ENCODE results near the gene TIMM10. TPM values are rescaled to one million over a fixed set of nuclear protein-coding genes. Genes with fewer than 3 reads are reported as not detected.

TIMM10 gene
- total RNA-seq, 1 experiment from 2014 or later, result 118 TPM

DNA sequence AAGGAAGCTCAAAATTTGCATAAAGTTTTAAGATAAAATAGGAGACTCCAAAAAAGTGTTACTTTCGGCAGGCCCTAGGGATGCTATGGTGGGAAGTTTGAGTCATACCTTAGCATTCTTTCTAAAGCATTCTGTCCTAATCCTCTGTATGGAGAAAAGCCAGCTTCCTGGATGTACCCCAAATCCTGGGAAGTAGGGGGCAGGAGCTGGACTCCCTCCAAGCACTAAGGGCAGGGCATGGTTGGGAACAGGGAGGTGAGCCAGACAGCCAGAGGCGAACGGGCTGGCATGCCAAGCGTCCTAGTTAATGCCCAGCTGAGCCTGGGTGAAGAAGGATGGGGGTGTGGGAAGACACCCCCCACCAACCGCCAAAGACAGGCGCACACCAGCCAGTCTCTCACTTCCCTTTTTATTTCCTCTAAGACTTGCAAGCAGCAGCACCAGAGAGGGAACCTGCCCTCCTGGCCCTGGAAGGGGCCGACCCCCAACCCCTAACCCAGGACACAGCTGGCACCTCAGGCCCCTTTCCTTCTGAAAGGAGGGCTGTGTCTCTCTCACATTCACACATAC, 46.3 kb downstream of the TIMM10 start:
- DNase-seq (ENCODE audit: low spot score), result no peak

DNA sequence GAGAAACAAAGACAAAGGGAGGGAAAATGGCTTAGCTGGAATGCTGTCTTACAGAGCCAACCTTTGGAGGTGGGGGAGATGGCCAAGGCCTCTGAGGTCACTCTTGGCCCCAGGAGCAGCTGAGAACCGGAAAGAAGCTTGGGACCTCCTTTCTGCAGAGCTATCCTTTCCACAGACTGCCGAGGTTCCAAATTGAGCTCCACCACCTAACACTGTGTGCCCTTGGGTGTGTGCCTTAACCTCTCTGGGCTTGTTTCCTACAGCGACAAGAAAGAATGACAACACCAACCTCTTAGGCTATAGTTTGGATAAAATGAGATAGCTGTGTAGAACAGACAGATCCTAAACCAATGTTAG, 47.0 kb downstream of the TIMM10 start:
- DNase-seq (ENCODE audit: low spot score), result no peak

DNA sequence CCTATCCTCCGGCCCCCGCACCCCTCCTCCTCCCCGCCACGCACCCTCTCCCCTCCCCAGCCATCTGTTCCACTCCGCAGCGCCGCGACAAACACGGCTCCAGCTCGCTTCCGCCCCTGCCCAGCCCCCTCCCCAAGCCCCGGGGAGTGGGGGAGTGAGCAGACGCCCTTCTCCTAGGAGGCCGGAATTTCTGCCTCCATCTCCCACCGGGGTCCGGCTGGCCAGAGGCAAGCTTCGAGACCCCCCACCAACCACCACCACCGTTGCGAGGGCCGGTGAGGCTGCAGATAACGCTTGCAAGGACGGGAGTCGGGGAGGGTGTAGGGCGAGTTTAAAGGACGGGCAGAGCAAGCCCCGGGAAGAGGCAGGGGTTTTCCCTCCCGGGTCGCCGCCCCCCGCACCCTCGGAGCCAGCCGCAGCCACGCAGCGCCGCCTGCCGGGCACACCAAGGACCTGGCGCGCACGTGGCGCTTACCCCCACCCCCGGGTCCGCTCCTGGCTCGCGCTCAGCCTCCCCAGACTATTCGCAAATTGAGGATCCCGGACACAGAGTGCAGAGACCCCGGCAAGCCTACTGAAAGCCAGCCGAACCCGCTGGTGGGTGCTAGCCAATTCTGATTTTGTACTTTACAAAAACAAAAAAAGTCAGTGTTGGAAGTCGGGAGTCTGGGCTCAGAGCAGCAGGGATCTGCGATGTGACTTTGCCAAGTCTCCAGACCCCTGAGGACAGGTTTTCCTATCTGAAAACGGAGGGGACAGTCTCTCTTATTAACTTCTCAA, 47.6 kb downstream of the TIMM10 start:
- no peak for DNase-seq (ENCODE audit: low spot score)

DNA sequence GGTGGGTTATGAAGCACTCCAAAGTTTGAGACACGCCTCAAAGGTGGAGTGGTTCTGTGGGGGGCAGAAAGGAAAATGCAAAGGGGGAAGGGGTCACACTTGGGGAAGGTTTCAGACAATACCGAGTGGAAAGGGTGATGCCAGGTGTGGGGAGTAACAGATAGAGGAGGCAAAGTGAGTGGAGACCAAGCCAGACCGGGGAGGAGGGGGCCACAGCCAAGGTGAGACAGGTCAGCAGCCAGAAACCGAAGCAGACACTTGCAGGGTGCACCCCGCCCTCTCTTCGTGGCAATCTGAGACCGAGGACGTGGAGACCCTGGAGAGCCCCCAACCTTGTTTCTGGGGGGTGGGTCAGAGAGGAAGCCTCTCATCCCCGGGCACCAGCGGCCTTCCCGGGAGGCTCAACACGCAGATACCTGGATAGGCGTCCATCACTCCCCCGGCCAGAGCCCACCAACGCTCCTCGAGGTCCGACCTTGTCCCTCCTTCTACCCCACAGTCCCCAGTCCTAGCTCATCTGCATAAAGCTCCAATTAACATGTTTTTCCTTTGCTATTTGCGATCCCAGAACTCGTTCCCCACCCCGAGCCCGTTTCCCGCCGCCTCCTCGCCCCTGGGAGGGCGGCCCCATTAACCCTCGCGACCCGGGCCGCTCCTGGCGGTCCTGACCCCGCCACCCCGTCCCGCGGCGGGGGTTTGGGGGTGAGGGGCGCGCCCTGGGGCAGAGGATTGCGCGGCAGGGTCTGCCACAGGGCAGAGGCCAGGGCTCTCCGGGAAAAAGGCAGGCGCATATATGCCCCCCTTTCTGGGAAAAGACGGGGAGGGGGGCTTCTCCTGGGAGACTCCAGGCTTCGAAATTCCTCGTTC, 48.4 kb downstream of the TIMM10 start:
- no peak for DNase-seq (ENCODE audit: low spot score)

DNA sequence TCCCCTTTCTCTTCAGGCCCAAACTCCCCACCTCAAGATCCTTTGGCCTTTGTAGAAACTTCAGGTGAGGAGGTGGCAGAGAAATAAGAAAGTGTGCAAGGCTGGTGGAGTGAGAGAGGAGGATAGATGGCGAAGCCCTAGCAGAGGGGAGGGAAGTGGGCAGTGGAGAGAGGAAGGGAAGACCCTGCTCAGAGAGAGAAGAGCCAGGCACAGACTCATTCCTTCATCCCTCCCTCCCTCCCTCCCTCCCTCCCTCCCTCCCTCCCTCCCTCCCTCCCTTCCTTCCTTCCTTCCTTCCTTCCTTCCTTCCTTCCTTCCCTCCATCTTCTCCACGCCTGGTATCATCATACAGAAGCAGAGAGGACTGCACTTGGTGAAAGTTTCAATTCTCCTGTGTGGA, 49.2 kb downstream of the TIMM10 start:
- no peak for DNase-seq (ENCODE audit: low spot score)

DNA sequence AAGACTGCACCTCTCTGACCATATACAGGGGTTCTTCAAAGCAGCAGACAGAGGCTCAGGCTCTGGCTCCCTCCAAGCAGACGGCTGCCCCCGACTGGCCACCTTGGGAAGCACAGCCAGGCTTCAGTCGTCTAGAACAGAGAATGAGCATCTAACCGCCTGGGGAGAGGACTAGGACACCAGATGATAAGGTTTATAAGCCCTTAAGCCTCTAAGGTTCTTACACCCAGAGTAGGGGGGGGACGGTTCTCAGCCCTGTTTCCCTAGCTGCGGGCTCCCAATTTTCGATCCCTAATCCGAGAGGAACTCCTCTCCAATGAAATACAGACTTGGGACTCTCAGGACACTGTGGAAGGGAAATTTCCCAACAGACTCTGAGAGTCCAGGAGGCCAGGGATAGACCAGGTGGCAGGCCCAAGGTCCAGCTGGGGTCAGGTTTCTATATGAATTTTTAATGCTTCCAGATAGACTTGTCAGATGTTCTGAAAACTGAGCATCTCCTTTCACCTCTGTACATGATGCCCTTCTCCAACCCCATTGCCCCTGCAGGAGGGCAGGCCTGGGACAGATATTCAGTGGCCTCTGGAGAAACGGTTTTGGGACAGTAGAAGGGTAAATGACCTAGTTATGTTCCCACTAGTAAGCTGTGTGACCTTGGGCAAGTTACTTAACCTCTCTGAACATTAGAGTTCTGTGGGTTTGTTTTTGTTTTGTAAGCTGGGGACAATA, 50.0 kb downstream of the TIMM10 start:
- DNase-seq (ENCODE audit: low spot score), result peak; percentile 42

DNA sequence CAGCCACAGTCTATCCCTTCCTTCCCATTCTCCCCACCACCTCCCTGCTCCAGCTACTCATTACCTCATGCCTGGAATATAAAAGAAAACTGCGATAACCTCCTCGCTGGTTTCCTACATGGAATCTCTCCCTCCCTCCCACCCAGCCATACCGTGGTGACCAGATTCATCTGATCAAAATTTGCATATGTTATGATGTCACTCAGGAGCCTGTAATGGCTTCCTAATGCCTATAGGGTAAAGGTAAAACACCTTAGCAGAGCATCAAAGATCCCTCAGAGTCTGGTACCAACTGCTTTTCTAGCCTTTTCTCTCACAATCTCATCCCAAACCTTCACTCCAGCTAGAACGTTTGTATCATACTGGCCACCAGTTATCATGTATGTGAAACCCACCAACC, 50.6 kb downstream of the TIMM10 start:
- DNase-seq (ENCODE audit: low spot score), result no peak

- DNase-seq (ENCODE audit: low spot score), result no peak
Measured at GRCh38 chr11:57479021-57479663, 51.4 kb downstream of the TIMM10 start.

Other genes with a start within 250 kb of the TIMM10 start
- 12.6 and 18.2 TPM in 2 replicates for gene TNKS1BP1, start 205.8 kb downstream of the TIMM10 start, total RNA-seq (2014; rRNA removed; shearing (Covaris generic))
- 123 and 145 TPM in 2 replicates for gene SSRP1, start 194.9 kb downstream of the TIMM10 start, total RNA-seq (2014; rRNA removed; shearing (Covaris generic))
- not detected in 2 replicates for gene P2RX3, start 192.4 kb downstream of the TIMM10 start, total RNA-seq (2014; rRNA removed; shearing (Covaris generic))
- gene PRG3, start 149.6 kb downstream of the TIMM10 start, total RNA-seq (2014; rRNA removed; shearing (Covaris generic)), result not detected in 2 replicates
- not detected in 2 replicates for gene PRG2, start 140.1 kb downstream of the TIMM10 start, total RNA-seq (2014; rRNA removed; shearing (Covaris generic))
- gene SLC43A3, start 103.6 kb downstream of the TIMM10 start, total RNA-seq (2014; rRNA removed; shearing (Covaris generic)), result 20.4 and 21.3 TPM in 2 replicates
- gene RTN4RL2, start 70.2 kb downstream of the TIMM10 start, total RNA-seq (2014; rRNA removed; shearing (Covaris generic)), result 0.64 and 0.89 TPM in 2 replicates
- gene SLC43A1, start 15.1 kb downstream of the TIMM10 start, total RNA-seq (2014; rRNA removed; shearing (Covaris generic)), result 3.5 and 6.0 TPM in 2 replicates
- gene SMTNL1, start 6.8 kb upstream of the TIMM10 start, total RNA-seq (2014; rRNA removed; shearing (Covaris generic)), result not detected in 2 replicates
- gene UBE2L6, start 36.9 kb upstream of the TIMM10 start, total RNA-seq (2014; rRNA removed; shearing (Covaris generic)), result 103 and 149 TPM in 2 replicates
- 1.2 and 8.3 TPM in 2 replicates for gene SERPING1, start 66.9 kb upstream of the TIMM10 start, total RNA-seq (2014; rRNA removed; shearing (Covaris generic))
- gene YPEL4, start 119.2 kb upstream of the TIMM10 start, total RNA-seq (2014; rRNA removed; shearing (Covaris generic)), result 1.2 and 3.3 TPM in 2 replicates
- 24.4 and 27.5 TPM in 2 replicates for gene CLP1, start 127.0 kb upstream of the TIMM10 start, total RNA-seq (2014; rRNA removed; shearing (Covaris generic))
- gene ZDHHC5, start 137.4 kb upstream of the TIMM10 start, total RNA-seq (2014; rRNA removed; shearing (Covaris generic)), result 23.5 and 32.4 TPM in 2 replicates
- 25.3 and 29.7 TPM in 2 replicates for gene MED19, start 181.5 kb upstream of the TIMM10 start, total RNA-seq (2014; rRNA removed; shearing (Covaris generic))
- 128 and 142 TPM in 2 replicates for gene TMX2, start 181.8 kb upstream of the TIMM10 start, total RNA-seq (2014; rRNA removed; shearing (Covaris generic))
- gene SELENOH, start 210.7 kb upstream of the TIMM10 start, total RNA-seq (2014; rRNA removed; shearing (Covaris generic)), result 218 and 298 TPM in 2 replicates
- not detected in 2 replicates for gene BTBD18, start 221.1 kb upstream of the TIMM10 start, total RNA-seq (2014; rRNA removed; shearing (Covaris generic))
- gene CTNND1, start 231.0 kb upstream of the TIMM10 start, total RNA-seq (2014; rRNA removed; shearing (Covaris generic)), result 50.0 and 56.3 TPM in 2 replicates